ENCODE data around the gene ZNF384.
"Not testable (repeated sequence)": the region's sequence is repeated elsewhere in the genome, so short reads cannot be mapped to it uniquely, and the experiment has no call there.

Gene ZNF384

GRCh38 chr12:6688999-6689882 lies at the start of gene ZNF384:
Gene ZNF384, minus strand, starts transcription at chr12:6689375. Its CDS starts 9,855 bp downstream, at chr12:6679520.
- DNase-seq (ENCODE audit: low read depth), result peak; percentile 100

- DNase-seq (ENCODE audit: low read depth), result no peak
Measured at GRCh38 chr12:6736754-6737153, 47.6 kb upstream of the ZNF384 start.

GRCh38 chr12:6735448-6736191 lies 46.4 kb upstream of the ZNF384 start:
- DNase-seq (ENCODE audit: low read depth), result peak; percentile 59

- no peak for DNase-seq (ENCODE audit: low read depth)
Measured at GRCh38 chr12:6734506-6735387, 45.6 kb upstream of the ZNF384 start.

- DNase-seq (ENCODE audit: low read depth), result no peak
Measured at GRCh38 chr12:6730169-6730568, 41.0 kb upstream of the ZNF384 start.

GRCh38 chr12:6729186-6729585 lies 40.0 kb upstream of the ZNF384 start:
- DNase-seq (ENCODE audit: low read depth), result no peak

GRCh38 chr12:6725350-6725749 lies 36.2 kb upstream of the ZNF384 start:
- DNase-seq (ENCODE audit: low read depth), result no peak

GRCh38 chr12:6724409-6724797 lies 35.2 kb upstream of the ZNF384 start:
- no peak for DNase-seq (ENCODE audit: low read depth)

GRCh38 chr12:6723607-6724408 lies 34.6 kb upstream of the ZNF384 start, which contains the start of gene COPS7A:
Gene COPS7A, plus strand, starts transcription at chr12:6724046. Its CDS starts 611 bp downstream, at chr12:6724657.
- peak; percentile 98 for DNase-seq (ENCODE audit: low read depth)

GRCh38 chr12:6722863-6723262 lies 33.7 kb upstream of the ZNF384 start:
- DNase-seq (ENCODE audit: low read depth), result no peak

GRCh38 chr12:6716874-6717437 lies 27.8 kb upstream of the ZNF384 start:
- no peak for DNase-seq (ENCODE audit: low read depth)

- DNase-seq (ENCODE audit: low read depth), result not testable (repeated sequence)
Measured at GRCh38 chr12:6716031-6716873, 27.1 kb upstream of the ZNF384 start.

- no peak for DNase-seq (ENCODE audit: low read depth)
Measured at GRCh38 chr12:6708960-6709394, 19.8 kb upstream of the ZNF384 start.

GRCh38 chr12:6708351-6708750 lies 19.2 kb upstream of the ZNF384 start:
- DNase-seq (ENCODE audit: low read depth), result not testable (repeated sequence)

- DNase-seq (ENCODE audit: low read depth), result no peak
Measured at GRCh38 chr12:6703631-6704030, 14.5 kb upstream of the ZNF384 start.

GRCh38 chr12:6701078-6701768 lies 12.0 kb upstream of the ZNF384 start:
- DNase-seq (ENCODE audit: low read depth), result no peak

GRCh38 chr12:6700646-6701051 lies 11.5 kb upstream of the ZNF384 start, which contains the start of gene PIANP:
Gene PIANP, minus strand, starts transcription at chr12:6700815. Its CDS starts 2,754 bp downstream, at chr12:6698061.
- no peak for DNase-seq (ENCODE audit: low read depth)

GRCh38 chr12:6699989-6700645 lies 10.9 kb upstream of the ZNF384 start:
- no peak for DNase-seq (ENCODE audit: low read depth)
